B cell (primary cell): ENCODE data around the gene FOXF1. TPM values are rescaled to one million over a fixed set of nuclear protein-coding genes. Genes with fewer than 3 reads are reported as not detected.

Experiments
- ATAC-seq: fragments of 200-7000 bp; cut with Tn5 transposase; one replicate; pipeline ENCODE4 v1.10.0; 2021; ENCODE audit warnings: low read depth, mild to moderate bottlenecking, moderate number of reproducible peaks, moderate library complexity
- CTCF ChIA-PET: fragments of 350-600 bp; sonication (Branson Sonifier 250); formaldehyde crosslinking; loops from one replicate; lab custom pipeline; 2021; ENCODE audit warnings: antibody characterized with exemption, inconsistent platforms; lab: Charles Lee
- POLR2A ChIA-PET: fragments of 350-600 bp; sonication (Branson Sonifier 250); formaldehyde crosslinking; loops from one replicate; lab custom pipeline; 2021; ENCODE audit warnings: antibody characterized with exemption; lab: Charles Lee
- DNase-seq: peaks from one replicate; pipeline ENCODE4 v3.0.0; 2013
- H2AFZ ChIP-seq: 2 replicates; pipeline ENCODE4 v1.6.1; 2012; ENCODE audit warnings: mild to moderate bottlenecking, low read depth, low read length; ENCODE audit not compliant: insufficient read depth, poor library complexity, severe bottlenecking
- H3K27ac ChIP-seq, 2 donors: 1 replicate in 1 of 2; 2 replicates in 1 of 2; pipeline ENCODE4 v1.5.1; 2012 to 2013; ENCODE audit warnings: low read length in 2 of 2, mild to moderate bottlenecking in 2 of 2, moderate library complexity in 1 of 2
- H3K27me3 ChIP-seq, 4 experiments: fragments of 200-600 bp in 1 of 4; sonication (generic) in 1 of 4; replicated peaks in 1 of 4; 1 replicate in 2 of 4; 2 replicates in 2 of 4; pipeline versions ENCODE4 v1.6.1 to v1.7.0; 2013 to 2016; ENCODE audit warnings: low read length in 3 of 4, mild to moderate bottlenecking in 2 of 4, mixed read lengths in 1 of 4, moderate library complexity in 1 of 4; ENCODE audit not compliant: insufficient read depth in 4 of 4, control insufficient read depth in 3 of 4; ENCODE audit errors: control extremely low read depth in 1 of 4
- H3K36me3 ChIP-seq, 2 experiments: replicated peaks in 1 of 2; 1 replicate in 1 of 2; 2 replicates in 1 of 2; pipeline versions ENCODE4 v1.6.1 to v1.7.1; 2013; ENCODE audit warnings: low read length in 1 of 2; ENCODE audit not compliant: insufficient read depth in 2 of 2, control insufficient read depth in 1 of 2; ENCODE audit errors: control extremely low read depth in 1 of 2, extremely low read depth in 1 of 2
- H3K4me1 ChIP-seq, 2 donors: fragments of 200-600 bp in 1 of 2; sonication (generic) in 1 of 2; 1 replicate in 1 of 2; 2 replicates in 1 of 2; pipeline versions ENCODE4 v1.5.1 to v1.6.1; 2013 to 2017; ENCODE audit warnings: low read length in 2 of 2; ENCODE audit not compliant: control insufficient read depth in 2 of 2, insufficient read depth in 2 of 2
- H3K4me2 ChIP-seq: replicated peaks from 2 replicates; pipeline ENCODE3; 2012; ENCODE audit warnings: mild to moderate bottlenecking, low read depth, low read length; ENCODE audit not compliant: poor library complexity, severe bottlenecking
- H3K4me3 ChIP-seq, 5 experiments: fragments of 200-600 bp in 1 of 5; sonication (generic) in 1 of 5; 1 replicate in 3 of 5; 2 replicates in 2 of 5; pipeline versions ENCODE4 v1.5.1 to v1.7.0; 2011 to 2016; ENCODE audit warnings: low read length in 4 of 5, mild to moderate bottlenecking in 4 of 5, low read depth in 2 of 5, control low read depth in 1 of 5, moderate library complexity in 1 of 5; ENCODE audit not compliant: insufficient read depth in 1 of 5; ENCODE audit errors: control extremely low read depth in 1 of 5, extremely low read depth in 1 of 5
- H3K79me2 ChIP-seq: fragments of 200-600 bp; sonication (generic); one replicate; pipeline ENCODE4 v1.6.0; 2016; ENCODE audit warnings: low read length; ENCODE audit not compliant: control insufficient read depth, insufficient read depth
- H3K9ac ChIP-seq: fragments of 200-600 bp; sonication (generic); 2 replicates; pipeline ENCODE4 v1.6.1; 2017; ENCODE audit warnings: mild to moderate bottlenecking, low read length, moderate library complexity
- H3K9me3 ChIP-seq, 3 donors: one replicate each; pipeline versions ENCODE4 v1.6.1 to v1.7.1; 2013; ENCODE audit warnings: low read length in 2 of 3; ENCODE audit not compliant: control insufficient read depth in 2 of 3, insufficient read depth in 1 of 3; ENCODE audit errors: control extremely low read depth in 1 of 3
- H4K20me1 ChIP-seq: 2 replicates; pipeline ENCODE4 v1.6.0; 2012; ENCODE audit warnings: mild to moderate bottlenecking, low read length; ENCODE audit not compliant: insufficient read depth, control insufficient read depth, poor library complexity, severe bottlenecking
- H3K27ac Mint-ChIP-seq: one replicate; pipeline ENCODE4 v1.8.0; 2021; ENCODE audit warnings: mixed read lengths
- H3K27me3 Mint-ChIP-seq: one replicate; pipeline ENCODE4 v1.8.0; 2021; ENCODE audit warnings: mixed read lengths
- H3K4me1 Mint-ChIP-seq: one replicate; pipeline ENCODE4 v1.8.0; 2021; ENCODE audit warnings: mixed read lengths
- H3K4me3 Mint-ChIP-seq: one replicate; pipeline ENCODE4 v1.8.0; 2021; ENCODE audit warnings: mixed read lengths
- H3K9me3 Mint-ChIP-seq: one replicate; pipeline ENCODE4 v1.8.0; 2022; ENCODE audit warnings: mixed read lengths; ENCODE audit not compliant: insufficient read depth
- CTCF ChIP-seq: fragments of 200-600 bp; IDR thresholded peaks from one replicate; pipeline ENCODE4 v1.8.0; 2022; ENCODE audit warnings: antibody characterized with exemption, mild to moderate bottlenecking
- EZH2 ChIP-seq: IDR thresholded peaks from 2 replicates; pipeline ENCODE4 v1.6.1; 2012; ENCODE audit warnings: borderline replicate concordance, low read depth, mild to moderate bottlenecking, moderate library complexity, low read length; ENCODE audit not compliant: insufficient read depth, poor library complexity, severe bottlenecking
- WGBS: methylation state at CpG from one replicate; pipeline ENCODE4 v1.1.5; 2013; ENCODE audit warnings: missing lambda C conversion rate; ENCODE audit not compliant: insufficient coverage; 5-methylcytosine and 5-hydroxymethylcytosine counted together
- intact Hi-C: fragments of 100-400 bp; cut with micrococcal nuclease; formaldehyde crosslinking; loops from one replicate; pipeline ENCODE4 v1.10.0; 2022
- polyA plus RNA-seq: library from polyadenylated mRNA; depleted of rRNA; stranded (reverse); fragments of >200 nt; gene quantifications from 2 replicates; pipeline ENCODE4 v1.2.3, GENCODE V29; 2012
- total RNA-seq, 2 donors: library from RNA; stranded (reverse); fragments of 120-200 nt in 1 of 2; gene quantifications; 1 replicate in 1 of 2; 2 replicates in 1 of 2; pipeline versions ENCODE4 v1.2.3 to v1.2.4, GENCODE V29; 2013 to 2022

Gene FOXF1
- total and polyA plus RNA-seq, 2 donors (not counting 1 experiment from before 2014, with no cell fraction given): not detected

GRCh38 chr16:86497551-86498021 lies 12.7 kb upstream of the FOXF1 start:
- Histone ChIP-seq H2AFZ (no peak overlapping the region), H3K27me3 (peaks cover 0 to 90% (median 55%) of the 10 kb centered on the region in 4 experiments), H3K36me3 (no peaks in the 10 kb centered on the region), H3K4me1 (peaks cover 0 to 17% of the 10 kb centered on the region in 2 donors), H3K4me3 (no peak overlapping the region), H3K9ac (no peak overlapping the region), H3K9me3 (peaks cover 0 to 22% (median 0%) of the 10 kb centered on the region in 3 donors), H4K20me1 (no peaks in the 10 kb centered on the region), H3K27ac (no peak overlapping the region), H3K4me2 (no peak overlapping the region), H3K79me2 (no peaks in the 10 kb centered on the region)
- H3K9me3 Mint-ChIP-seq: no peaks in the 10 kb centered on the region
- WGBS: 8% methylated on average over 27 of the region's 44 CpGs
- intact Hi-C loops: loop anchor here (5.0 kb wide), 1 partner anchor 580 kb away; no protein-coding TSS in a partner anchor
- peaks cover 57% of the 10 kb centered on the region for H3K27me3 Mint-ChIP-seq
- H3K27ac Mint-ChIP-seq: no peak overlapping the region
- ChIA-PET CTCF (no interaction called here), POLR2A (interaction anchor here (0.7 kb wide), 1 partner anchor 1193 kb away, joined by 4 read pairs; no protein-coding TSS in a partner anchor)
- no peak overlapping the region for H3K4me3 Mint-ChIP-seq
- ATAC-seq (no peak), DNase-seq (no peak)
- TF ChIP-seq CTCF: no peak
- no peak for TF ChIP-seq EZH2
- no peaks in the 10 kb centered on the region for H3K4me1 Mint-ChIP-seq

GRCh38 chr16:86498155-86498670 lies 12.1 kb upstream of the FOXF1 start:
- Histone ChIP-seq H3K9me3 (peaks cover 0 to 22% (median 0%) of the 10 kb centered on the region in 3 donors), H3K79me2 (no peaks in the 10 kb centered on the region), H3K27ac (no peak overlapping the region), H3K4me3 (no peak overlapping the region), H3K9ac (no peak overlapping the region), H3K36me3 (no peaks in the 10 kb centered on the region), H3K4me1 (peaks cover 0 to 17% of the 10 kb centered on the region in 2 donors), H3K4me2 (no peak overlapping the region), H4K20me1 (no peaks in the 10 kb centered on the region), H2AFZ (no peak overlapping the region), H3K27me3 (peaks cover 0 to 90% (median 58%) of the 10 kb centered on the region in 4 experiments)
- POLR2A ChIA-PET: no interaction called here
- no peaks in the 10 kb centered on the region for H3K9me3 Mint-ChIP-seq
- H3K4me1 Mint-ChIP-seq: no peaks in the 10 kb centered on the region
- no peak for ATAC-seq
- no peak for DNase-seq
- H3K27me3 Mint-ChIP-seq: peaks cover 60% of the 10 kb centered on the region
- H3K27ac Mint-ChIP-seq: no peak overlapping the region
- H3K4me3 Mint-ChIP-seq: no peak overlapping the region
- TF ChIP-seq EZH2 (no peak), CTCF (no peak)
- 14% methylated on average over 27 of the region's 29 CpGs for WGBS
- CTCF ChIA-PET: no interaction called here
- intact Hi-C loops: loop anchor here (5.0 kb wide), 1 partner anchor 581 kb away; no protein-coding TSS in a partner anchor
